OCI-M2 (cell line): Measurements from ENCODE around the gene ATP11B.
"Not testable (repeated sequence)": the region's sequence is repeated elsewhere in the genome, so short reads cannot be mapped to it uniquely, and the experiment has no call there.

Source experiments
- DNase-seq: peaks from one replicate; lab custom pipeline; 2025; ENCODE audit not compliant: unreplicated experiment; lab: John Stamatoyannopoulos, UW

The ATP11B gene

DNA sequence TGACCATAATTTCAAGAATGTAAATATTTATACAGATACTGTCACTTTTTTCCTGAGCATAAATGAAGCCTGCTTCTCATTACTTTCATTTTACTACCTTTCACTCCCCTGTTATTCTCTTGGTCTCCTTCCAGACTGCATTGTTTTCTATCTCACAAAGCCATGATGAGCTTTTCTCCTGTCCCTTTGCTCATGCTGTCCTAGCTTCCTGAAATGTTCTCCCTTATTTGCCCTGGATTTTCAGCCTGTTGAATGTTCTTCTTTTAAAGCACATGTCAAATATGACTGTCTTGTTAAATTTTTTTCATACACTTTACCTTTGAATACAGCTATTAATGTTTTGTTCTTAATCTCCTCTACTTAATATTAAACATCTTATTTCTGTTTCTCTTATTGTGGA lies 31.7 kb downstream of the ATP11B start:
- DNase-seq: no peak

DNA sequence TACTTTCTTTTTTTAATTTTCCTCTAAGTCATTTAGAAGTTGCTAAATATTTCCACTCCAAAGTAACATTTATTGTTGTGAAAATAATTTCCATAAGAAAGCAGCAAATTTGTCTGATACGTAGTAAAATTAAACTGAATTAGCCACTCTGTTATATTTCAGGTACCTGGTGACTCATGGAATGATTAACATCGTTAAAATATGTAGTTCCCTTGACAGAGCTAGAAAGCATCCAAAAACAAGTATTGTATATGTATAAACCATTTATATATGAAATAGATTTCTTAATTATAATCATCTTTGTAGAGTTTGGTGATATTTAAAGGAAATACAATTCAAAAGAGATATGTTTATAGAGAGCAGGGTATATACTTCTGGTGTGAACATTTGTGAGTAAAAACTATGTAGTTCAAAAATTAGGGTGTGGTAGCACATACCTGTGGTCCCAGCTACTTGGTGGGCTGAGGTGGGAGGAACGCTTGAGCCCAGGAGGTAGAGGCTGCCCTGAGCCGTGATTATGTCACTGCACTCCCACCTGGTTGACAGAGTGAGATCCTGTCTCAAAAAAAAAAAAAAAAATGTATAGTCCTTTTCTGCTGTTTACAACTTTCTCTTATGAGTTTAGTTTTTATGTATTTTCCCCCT lies 36.6 kb downstream of the ATP11B start:
- no peak for DNase-seq

- DNase-seq: no peak
These were observed 44.7 kb downstream of the ATP11B start for GRCh38 chr3:182837855-182838454.

DNA sequence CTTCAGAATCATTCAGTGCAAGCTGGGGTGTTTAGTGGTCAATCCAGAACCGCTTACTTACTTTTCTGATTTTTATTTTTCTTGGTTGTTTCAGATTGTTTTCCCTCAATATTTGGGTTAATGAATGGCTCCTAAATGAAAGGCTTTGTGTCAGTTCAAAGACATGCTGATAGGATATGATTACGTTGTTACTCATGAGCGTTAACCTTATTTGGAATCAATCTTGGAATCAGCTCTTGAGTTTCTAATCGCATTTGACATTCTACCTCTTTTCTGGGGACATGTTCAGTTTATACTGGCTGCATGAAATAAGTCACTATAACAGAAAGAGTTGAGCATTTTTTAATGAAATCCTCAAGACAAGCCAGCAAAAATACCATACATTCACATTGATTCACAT lies 50.2 kb downstream of the ATP11B start:
- DNase-seq: no peak

GRCh38 chr3:182848906-182849305 lies 55.6 kb downstream of the ATP11B start:
- no peak for DNase-seq

DNA sequence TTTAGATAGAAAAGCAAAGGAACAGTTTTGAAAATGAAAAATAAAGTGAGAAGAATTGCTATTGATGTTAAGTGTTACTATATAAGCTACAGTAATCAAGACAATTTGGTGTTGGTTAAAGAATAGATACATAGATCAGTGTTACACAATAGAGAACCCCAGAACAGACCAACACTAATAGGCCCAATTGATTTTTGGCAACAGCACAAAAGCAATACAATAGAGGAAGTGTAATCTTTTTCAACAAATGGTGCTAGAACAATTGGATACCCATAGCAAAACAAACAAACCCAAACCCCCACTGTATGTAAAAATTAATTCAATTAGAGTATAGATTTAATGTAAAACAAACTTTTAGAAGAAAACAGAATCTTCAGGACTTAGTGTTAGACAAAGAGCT lies 61.8 kb downstream of the ATP11B start:
- DNase-seq: no peak

DNA sequence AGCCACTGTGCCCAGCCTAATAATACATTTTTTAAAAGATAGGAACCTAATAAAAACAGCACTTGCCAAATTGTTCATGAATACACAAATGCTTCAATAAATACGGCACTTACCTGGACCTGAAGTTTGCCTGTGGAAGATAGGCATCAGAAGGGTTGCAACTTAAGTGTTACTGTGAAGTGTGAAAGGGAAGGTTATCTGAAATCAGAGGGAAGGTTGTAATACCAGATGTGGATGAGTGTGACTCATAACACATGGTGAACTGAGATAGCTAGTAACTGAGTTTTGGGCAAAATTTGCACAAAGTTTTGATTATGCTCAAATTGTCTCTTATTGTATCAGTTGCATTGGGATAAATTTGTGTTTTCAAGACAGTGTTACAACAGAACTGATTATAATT lies 68.0 kb downstream of the ATP11B start:
- no peak for DNase-seq

DNA sequence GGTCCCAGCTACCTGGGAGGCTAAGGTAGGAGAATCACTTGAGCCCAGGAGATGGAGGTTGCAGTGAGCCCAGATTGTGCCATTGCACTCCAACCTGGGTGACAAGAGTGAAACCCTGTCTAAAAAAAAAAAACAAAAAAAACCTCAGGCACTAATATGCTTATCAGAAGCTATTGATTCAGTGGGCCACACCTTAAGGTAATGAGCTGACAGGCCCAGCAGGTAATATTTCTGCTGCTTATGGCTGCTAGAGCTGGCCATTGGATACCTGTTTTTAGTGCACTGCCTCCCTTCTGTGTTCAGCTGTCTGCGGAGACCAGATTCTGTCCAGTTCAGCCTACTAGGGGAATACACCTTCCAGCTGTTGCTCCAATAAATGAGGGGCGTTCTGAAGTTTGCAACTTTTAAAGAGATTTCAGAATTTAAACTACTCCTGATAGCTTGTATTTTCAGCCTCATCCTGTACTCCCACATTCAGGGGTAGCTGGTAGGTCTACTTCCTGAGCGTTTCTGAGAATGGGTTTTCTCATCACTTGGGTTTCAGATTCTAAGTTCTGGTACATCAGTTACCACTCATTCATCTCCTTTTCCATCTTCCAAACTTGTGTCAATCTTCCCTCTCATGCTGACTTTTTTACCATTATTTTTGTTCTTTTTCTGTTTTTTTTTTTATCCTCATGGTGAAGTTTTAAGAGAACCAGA lies 69.0 kb downstream of the ATP11B start:
- no peak for DNase-seq

DNA sequence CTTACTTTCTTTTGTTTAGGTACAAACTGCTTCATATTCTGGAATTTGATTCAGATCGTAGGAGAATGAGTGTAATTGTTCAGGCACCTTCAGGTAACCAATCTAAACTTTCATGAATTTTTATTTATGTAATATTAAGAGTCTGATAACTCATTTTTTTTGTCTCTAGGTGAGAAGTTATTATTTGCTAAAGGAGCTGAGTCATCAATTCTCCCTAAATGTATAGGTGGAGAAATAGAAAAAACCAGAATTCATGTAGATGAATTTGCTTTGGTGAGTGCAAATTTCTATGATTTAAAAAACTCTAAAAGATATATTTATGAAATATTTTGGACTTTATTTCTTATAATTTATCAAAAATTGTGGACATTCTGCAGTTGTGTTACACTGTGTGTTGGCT lies 75.8 kb downstream of the ATP11B start:
- no peak for DNase-seq

DNA sequence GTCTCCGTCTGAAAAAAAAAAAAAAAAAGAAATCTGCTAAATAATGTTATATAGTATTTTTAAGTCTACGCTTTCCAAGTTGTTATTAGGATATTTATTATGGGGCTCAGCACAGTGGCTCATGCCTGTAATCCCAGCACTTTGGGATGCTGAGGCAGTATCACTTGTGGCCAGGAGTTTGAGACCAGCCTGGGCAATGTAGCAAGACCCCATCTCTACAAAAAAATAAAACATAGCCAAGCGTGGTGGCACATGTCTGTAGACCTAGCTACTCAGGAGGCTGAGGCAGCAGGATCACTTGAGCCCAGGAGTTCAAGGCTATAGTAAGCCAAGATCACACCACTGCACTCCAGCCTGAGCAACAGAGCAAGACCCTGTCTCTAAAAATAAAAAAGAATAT lies 77.6 kb downstream of the ATP11B start:
- not testable (repeated sequence) for DNase-seq

DNA sequence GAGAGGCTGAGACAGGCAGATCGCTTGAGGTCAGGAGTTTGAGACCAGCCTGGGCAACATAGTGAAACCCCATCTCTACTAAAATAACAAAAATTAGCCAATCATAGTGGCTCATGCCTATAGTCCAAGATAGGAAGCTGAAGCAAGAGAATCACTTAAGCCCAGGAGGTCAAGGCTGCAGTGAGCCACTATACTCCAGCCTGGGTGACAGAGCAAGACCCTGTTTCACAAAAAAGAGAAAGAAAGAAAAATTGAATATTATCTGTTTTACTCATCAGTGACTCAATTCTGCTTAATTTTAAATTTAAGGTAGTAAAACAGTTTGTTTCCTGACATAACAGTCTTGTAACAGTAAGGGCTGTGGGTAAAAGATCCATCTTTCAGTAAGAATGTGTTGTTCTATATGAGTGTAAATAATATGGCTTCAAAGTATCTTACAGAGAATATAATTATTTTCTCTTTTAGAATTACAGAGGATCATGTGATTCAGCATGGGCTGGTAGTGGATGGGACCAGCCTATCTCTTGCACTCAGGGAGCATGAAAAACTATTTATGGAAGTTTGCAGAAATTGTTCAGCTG lies 85.8 kb downstream of the ATP11B start:
- no peak for DNase-seq

DNA sequence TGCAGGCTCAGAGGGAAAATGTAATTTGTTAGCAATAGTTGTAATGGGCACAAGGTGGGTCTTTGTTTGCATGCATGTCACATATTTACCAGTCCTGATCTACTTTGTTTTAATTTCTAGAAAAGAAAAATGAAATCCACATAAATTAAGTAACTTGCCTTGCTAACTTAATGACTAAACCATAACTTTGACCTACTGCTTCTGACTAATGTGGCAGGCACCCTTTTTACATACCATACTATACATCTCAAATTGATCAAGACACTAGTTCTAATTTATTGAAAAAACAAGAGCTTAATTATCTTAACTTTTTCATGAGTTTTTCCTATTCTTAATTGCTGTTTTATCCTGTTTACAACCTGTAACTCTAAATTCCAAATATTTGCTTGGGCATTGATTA lies 93.2 kb downstream of the ATP11B start:
- DNase-seq: no peak

GRCh38 chr3:182889948-182890629 lies 96.8 kb downstream of the ATP11B start:
- no peak for DNase-seq

- no peak for DNase-seq
These were observed 98.1 kb downstream of the ATP11B start for GRCh38 chr3:182891364-182891763.

GRCh38 chr3:182892226-182892625 lies 98.9 kb downstream of the ATP11B start:
- no peak for DNase-seq

DNA sequence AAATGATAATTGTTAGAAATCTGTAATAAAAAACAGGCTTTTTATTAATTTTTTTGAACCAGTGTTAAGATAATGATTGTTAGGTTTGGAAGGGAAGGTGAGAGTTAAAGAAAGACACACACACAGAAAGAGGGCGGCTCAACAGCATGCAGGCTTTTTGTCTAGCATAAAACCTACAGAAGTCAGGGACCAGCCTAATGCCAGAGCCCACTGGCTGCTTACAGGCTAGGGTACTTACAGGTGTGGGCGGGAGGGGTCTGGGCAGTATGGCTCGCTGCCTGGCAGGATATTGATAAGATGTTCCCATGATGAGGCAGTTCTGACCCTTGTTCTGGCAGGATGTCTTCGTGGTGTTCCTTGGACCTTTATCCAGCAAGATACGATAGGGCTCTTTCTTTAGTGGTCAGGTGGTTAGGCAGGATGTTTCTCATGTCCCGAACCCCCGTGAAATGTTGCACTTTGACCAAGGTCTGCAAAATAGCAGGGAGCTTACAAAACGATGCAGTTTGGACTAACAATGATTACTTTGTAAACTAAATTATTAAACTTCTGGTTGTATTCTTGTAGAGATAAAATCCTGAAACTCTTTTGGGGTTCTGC lies 102.3 kb downstream of the ATP11B start:
- DNase-seq: no peak

DNA sequence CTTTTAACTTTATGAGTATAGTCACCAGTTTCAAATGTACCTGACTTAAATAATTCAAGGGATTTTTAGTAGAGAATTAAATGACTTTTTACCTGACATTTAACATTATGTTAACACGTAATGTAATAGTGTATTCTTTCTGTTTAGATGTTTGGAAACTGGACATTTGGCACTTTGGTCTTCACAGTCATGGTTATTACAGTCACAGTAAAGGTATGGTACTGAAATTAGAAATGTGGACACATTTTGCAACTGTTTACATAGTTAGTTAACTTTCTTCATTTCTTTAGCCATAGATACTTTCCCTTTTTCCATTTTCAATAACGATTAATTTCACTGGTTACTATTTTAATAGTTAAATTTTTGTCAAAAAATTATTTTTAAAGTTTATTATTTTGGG lies 103.2 kb downstream of the ATP11B start:
- DNase-seq: no peak

DNA sequence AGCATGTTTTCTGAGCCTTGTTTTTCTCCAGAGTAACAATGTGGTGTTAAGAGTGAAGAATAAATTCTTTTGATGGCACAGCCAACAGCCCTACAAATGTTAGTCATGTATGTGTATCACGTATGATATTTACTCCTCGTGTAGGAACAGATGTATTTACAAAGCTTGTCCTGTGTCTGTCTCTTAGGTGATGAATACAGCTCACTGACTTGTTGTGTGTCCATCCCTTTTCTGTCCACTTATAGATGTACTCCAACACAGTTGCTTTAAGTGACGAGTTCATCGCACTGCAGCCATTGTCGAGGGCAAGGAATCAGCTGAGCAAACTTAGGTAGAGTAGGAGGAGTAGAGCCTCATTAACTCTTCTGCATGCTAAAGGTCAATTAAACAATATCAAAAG lies 108.9 kb downstream of the ATP11B start:
- no peak for DNase-seq

DNA sequence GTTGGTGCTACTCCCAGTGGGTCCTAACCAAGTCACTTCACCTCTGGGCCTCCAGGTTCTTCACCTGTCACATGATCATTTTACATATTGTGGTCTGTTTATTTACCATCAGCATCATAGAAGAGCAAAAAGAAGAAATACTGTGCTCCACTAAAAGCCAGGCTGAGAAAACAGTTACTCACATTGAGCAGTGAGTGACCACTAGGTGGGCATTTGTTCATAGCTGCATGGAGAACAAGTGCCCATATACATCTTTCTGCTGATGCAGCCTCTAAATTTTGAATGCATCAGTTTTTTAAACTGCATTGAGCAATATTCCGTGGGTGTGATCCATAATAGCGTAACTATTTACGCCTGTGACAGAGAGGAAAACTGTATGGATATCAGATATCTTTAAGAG lies 110.9 kb downstream of the ATP11B start:
- DNase-seq: no peak

- DNase-seq: no peak
These were observed 112.3 kb downstream of the ATP11B start for GRCh38 chr3:182905623-182906022.

DNA sequence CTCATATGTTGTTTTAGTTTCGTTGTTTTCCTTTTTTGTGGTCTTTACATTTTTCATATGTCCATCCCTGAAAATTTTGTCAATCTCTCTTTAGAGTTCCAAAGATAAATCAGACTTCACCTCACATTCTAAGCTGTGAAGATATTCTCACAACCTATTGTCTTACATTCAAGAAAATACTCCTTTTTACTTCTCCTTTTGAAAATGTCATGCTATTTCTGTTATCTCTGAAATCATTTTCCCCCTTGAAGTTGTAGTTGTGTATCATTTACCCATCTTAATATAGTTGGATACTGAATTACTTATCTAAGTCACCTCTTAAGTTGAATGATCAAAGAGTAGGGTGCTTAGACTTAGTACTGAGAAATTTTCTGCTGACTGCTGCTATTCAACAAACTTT lies 112.7 kb downstream of the ATP11B start:
- no peak for DNase-seq
